Measurements from ENCODE around the gene GMPS.

DNA sequence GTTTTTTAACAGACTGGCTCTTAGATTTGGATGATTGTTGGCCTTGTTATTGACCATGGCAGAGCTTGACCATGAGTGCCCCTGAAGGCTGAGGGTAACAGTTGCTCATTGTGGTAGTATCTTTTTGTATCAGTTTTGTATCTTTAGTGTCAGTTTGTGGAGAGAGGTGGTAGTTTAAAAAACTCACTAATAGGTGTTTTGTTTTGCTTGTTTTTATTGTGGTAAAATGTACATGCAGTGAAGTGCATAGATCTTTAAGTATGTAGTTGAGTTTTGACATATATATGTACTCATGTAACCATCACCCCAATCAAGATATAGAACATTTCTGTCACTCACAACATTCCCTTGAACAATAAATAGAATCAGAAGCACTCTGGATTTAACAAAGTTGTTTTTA is 9.8 kb downstream of the GMPS start:
- TF ChIP-seq, protein P1, sequence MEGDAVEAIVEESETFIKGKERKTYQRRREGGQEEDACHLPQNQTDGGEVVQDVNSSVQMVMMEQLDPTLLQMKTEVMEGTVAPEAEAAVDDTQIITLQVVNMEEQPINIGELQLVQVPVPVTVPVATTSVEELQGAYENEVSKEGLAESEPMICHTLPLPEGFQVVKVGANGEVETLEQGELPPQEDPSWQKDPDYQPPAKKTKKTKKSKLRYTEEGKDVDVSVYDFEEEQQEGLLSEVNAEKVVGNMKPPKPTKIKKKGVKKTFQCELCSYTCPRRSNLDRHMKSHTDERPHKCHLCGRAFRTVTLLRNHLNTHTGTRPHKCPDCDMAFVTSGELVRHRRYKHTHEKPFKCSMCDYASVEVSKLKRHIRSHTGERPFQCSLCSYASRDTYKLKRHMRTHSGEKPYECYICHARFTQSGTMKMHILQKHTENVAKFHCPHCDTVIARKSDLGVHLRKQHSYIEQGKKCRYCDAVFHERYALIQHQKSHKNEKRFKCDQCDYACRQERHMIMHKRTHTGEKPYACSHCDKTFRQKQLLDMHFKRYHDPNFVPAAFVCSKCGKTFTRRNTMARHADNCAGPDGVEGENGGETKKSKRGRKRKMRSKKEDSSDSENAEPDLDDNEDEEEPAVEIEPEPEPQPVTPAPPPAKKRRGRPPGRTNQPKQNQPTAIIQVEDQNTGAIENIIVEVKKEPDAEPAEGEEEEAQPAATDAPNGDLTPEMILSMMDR (conservative IDR thresholded peaks at IDR 0.05; ENCODE audit: low read depth, low read length): no peak
- no peak for TF ChIP-seq EZH2 (IDR thresholded peaks at IDR 0.05; ENCODE audit: borderline replicate concordance, low read depth, low read length, poor library complexity, severe bottlenecking)
